GM19239 (cell line): ENCODE data around the gene PEA15.

Experiments
- DNase-seq: peaks from one replicate; pipeline ENCODE4 v3.0.0; 2011; ENCODE audit warnings: low spot score; ENCODE audit not compliant: insufficient read length
- FAIRE-seq: peaks from 2 replicates; lab custom pipeline; 2011; peaks lifted over from hg19 to GRCh38; lab: Jason Lieb, UNC

Gene PEA15

GRCh38 chr1:160228431-160228830, 23.2 kb downstream of the PEA15 start:
- no peak for FAIRE-seq
- no peak for DNase-seq

- no peak for FAIRE-seq
- DNase-seq, result no peak
Measured at GRCh38 chr1:160232911-160233310, 27.7 kb downstream of the PEA15 start.

- peak; percentile 26 for FAIRE-seq
Measured at GRCh38 chr1:160236806-160237205, 31.6 kb downstream of the PEA15 start.

DNA sequence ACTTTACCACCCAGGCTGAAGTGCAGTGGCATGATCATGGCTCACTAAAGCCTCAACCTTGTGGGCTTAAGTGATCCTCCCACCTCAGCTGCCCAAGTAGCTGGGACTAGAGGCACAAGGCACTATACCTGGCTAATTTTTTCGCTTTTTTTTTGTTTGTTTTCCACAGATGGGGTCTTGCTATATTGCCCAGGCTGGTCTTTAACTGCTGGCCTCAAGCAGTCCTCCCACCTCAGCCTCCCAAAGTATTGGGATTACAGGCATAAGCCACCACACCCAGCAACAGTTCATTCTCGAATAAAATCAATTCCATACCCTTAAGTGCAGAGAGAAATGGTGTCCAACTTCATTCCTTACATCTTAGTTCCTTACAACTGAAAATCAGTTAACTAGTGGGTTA, 32.4 kb downstream of the PEA15 start:
- DNase-seq (no peak), FAIRE-seq (no peak)

More at GRCh38 chr1:160236806-160237205, 31.6 kb downstream of the PEA15 start:
- no peak for DNase-seq

DNA sequence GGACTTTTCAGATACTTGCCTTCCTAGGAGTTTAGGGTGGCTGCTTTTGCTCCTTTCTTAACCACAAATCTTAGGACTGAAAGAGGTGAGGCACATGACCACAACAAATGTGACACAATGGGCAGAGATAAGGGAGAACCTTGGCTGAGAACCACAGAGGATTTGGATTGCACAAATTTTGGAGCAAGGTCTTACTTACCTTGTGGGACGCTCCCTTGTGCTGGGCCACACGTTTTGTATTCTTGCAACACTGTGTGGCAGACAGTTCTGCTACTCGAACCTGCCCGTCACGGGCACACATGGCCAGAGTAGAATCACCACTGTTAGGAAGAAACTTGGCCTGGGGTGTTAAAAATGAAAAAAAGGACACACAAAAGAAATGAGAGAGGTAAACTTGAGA, 33.2 kb downstream of the PEA15 start:
- DNase-seq, result no peak
- no peak for FAIRE-seq

DNA sequence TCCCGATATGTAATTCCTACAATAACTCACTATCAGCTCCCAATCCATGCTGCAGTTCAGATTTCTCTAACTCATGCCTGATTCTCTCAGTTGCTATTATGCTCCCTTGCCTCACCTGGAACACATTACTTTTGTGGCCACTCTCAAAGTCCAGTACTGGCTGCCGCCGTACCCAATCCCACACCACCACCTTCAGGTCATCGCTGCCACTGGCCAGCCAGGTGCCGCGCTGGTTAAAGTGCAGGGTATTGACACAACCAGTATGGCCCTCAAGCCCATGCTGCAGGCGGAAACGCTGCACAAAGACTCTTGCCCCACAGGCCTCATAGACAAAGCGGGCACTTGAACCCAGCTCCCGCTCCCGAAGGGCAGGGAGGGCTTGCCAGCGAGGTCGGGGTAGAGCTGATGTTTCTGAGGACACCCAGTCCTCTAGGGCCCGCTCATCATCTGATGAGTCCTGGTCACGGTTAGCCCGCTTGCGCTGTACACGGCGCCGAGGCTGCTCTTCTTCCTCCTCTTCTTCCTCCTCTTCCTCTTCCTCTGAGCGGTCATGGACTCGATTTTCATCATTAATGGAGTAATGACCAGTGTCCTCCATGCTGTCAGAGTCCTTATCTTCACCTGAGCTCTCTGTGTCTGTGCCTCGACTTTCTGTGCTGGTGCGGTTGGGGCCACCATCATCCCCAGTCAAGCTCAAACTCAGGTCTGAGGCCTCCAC, 34.6 kb downstream of the PEA15 start:
- DNase-seq (no peak), FAIRE-seq (no peak)

- DNase-seq (no peak), FAIRE-seq (no peak)
Measured at GRCh38 chr1:160243767-160244166, 38.6 kb downstream of the PEA15 start.

DNA sequence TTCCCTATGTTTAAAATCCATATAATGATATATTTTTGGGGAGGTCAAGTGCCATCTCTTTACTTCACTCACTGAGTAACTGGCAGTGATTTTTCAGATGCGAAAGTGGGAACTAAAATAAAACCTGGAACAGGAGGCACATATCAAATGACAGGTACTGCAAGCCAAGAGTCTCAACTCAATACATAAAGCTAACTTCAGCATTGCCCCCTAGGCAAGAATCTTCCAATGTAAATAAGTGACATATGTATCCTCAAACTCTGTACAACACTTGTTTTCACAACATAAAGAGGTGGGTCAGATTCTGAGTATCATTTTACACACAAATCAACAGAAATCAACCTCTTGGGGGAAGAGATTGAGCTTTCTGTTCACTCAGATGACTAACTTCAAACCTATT, 39.0 kb downstream of the PEA15 start:
- FAIRE-seq, result no peak
- no peak for DNase-seq

- FAIRE-seq (no peak), DNase-seq (no peak)
Measured at GRCh38 chr1:160245434-160245833, 40.2 kb downstream of the PEA15 start.

DNA sequence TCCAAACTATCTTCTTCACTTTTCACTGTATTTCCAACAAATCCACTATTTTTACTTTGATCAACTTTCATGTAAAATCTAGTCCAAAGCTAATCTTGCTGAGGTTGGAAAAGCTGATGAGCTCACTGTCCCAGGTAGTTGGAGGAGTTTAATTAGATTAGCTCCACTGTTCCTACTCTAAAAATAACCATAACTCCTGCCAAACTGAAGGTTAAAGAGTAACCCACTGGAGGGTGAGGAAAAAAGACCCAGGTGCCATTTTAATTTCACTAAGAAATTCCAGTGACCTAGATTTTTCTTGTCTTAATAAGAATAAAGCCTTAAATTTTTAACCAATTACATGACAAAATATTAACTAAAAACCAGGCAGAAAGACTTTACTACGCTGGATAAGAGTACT, 41.9 kb downstream of the PEA15 start:
- FAIRE-seq, result no peak

GRCh38 chr1:160251011-160251410, 45.8 kb downstream of the PEA15 start:
- FAIRE-seq, result no peak
- DNase-seq, result no peak

More for the DNA sequence above, 41.9 kb downstream of the PEA15 start:
- DNase-seq, result no peak

- peak; percentile 93 for FAIRE-seq
- peak; percentile 40 for DNase-seq
Measured at GRCh38 chr1:160251687-160252526, 46.7 kb downstream of the PEA15 start.

GRCh38 chr1:160255781-160256300, 50.7 kb downstream of the PEA15 start:
- DNase-seq (no peak), FAIRE-seq (no peak)

GRCh38 chr1:160256396-160257046, 51.3 kb downstream of the PEA15 start:
- DNase-seq (no peak), FAIRE-seq (no peak)

DNA sequence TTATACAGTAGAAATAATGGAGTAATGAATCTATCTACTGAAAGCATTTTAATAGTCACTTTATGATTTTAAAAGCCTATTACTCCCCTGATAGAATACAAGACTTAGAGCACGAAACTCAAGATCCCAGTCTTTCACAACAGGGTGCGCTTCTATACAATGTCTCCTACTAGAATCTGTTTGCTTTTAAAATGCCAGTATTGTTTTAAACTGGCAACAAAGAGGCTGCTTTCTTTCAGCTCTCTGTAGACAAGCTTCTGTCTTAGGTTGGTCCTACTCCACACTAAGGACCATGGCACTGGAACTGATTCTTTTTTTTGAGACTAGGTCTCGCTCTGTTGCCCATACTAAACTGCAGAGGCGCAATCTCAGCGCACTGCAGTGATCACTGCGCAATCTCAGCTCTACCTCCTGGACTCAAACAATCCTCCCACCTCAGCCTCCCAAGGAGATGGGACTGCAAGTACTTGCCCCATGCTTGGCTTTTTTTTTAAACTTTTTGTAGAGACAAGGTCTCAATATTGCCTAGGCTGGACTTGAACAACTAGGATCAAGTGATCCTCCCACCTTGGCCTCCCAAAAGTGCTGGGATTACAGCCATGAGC, 52.3 kb downstream of the PEA15 start:
- DNase-seq (no peak), FAIRE-seq (no peak)

- DNase-seq (no peak), FAIRE-seq (no peak)
Measured at GRCh38 chr1:160258177-160258798, 53.1 kb downstream of the PEA15 start.

DNA sequence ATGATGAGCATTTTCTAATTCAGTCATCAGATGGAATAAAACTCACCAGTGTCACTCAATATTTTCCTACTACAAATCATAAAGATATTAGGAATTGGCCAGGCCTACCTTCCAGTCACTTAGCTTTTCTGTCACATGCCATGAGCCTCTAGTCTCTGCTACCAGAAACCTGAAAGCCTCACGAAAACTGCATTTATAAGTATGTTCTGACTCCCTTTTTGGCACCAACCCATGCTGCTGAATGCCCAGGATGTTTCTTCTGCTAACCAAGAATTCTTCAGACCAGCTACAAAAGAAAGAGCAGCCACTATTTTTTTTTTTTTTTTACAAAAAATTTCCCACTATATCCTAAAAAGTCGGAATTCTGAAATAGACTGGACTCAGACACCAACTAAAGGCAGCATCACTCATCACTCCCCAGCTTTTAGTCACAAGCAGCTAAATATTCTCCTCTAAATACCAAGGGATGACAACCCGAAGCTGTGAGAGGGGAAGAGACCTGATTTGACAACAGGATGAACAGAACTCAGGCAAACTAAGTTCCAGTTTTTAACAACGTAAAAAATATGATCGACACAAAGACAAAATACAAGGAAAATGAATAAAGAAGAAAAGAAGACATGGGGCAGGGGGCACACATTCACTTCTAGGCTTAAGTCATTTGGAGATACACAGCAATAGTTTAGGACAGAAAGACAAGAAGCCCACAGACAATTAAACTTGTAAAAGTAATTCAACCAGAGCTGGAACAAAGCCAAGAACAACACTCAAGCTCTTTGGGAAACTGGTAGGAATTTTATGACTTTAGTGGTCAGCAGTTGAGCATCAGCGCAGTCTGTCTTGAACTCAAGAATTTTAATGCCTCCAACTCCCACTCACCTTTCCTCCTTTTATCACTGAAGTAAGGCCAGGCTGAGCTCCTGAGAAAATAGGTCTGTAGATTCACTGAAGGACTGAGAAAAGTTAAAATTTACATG, 55.5 kb downstream of the PEA15 start:
- DNase-seq (no peak), FAIRE-seq (peak; percentile 31)

GRCh38 chr1:160261556-160261892, 56.3 kb downstream of the PEA15 start:
- FAIRE-seq, result peak; percentile 86

More at GRCh38 chr1:160261556-160261892, 56.3 kb downstream of the PEA15 start:
- no peak for DNase-seq
